SK-N-SH treated with all-trans-retinoic acid at 6 μM for 48 hours (cell line): ENCODE data around the gene QRFP.

Experiments used
- CSDC2 ChIP-seq: fragments of 250-450 bp; sonication (Bioruptor Pico); IDR thresholded peaks from 2 replicates; pipeline ENCODE4 v1.5.0; 2020; ENCODE audit warnings: mild to moderate bottlenecking, moderate library complexity
- RARB ChIP-seq: fragments of 250-450 bp; sonication (Bioruptor Pico); IDR thresholded peaks from 2 replicates; pipeline ENCODE4 v1.8.0; 2021; ENCODE audit warnings: mild to moderate bottlenecking, moderate library complexity
- TCF4 ChIP-seq: fragments of 250-450 bp; sonication (Bioruptor Pico); IDR thresholded peaks from 2 replicates; pipeline ENCODE4 v1.8.0; 2021; ENCODE audit warnings: mild to moderate bottlenecking, moderate library complexity, borderline replicate concordance
- TOX ChIP-seq: fragments of 250-450 bp; sonication (Bioruptor Pico); IDR thresholded peaks from 2 replicates; pipeline ENCODE4 v1.8.0; 2021; ENCODE audit warnings: mild to moderate bottlenecking, moderate library complexity, borderline replicate concordance
- TF ChIP-seq, protein P1 (sequence below): fragments of 250-450 bp; sonication (Bioruptor Pico); IDR thresholded peaks from 2 replicates; pipeline ENCODE4 v1.8.0; 2020; ENCODE audit warnings: mild to moderate bottlenecking, moderate library complexity, borderline replicate concordance
- TF ChIP-seq, protein P2 (sequence below): fragments of 250-450 bp; sonication (Bioruptor Pico); IDR thresholded peaks from 2 replicates; pipeline ENCODE4 v1.5.0; 2020; ENCODE audit warnings: mild to moderate bottlenecking, moderate library complexity

DNA sequence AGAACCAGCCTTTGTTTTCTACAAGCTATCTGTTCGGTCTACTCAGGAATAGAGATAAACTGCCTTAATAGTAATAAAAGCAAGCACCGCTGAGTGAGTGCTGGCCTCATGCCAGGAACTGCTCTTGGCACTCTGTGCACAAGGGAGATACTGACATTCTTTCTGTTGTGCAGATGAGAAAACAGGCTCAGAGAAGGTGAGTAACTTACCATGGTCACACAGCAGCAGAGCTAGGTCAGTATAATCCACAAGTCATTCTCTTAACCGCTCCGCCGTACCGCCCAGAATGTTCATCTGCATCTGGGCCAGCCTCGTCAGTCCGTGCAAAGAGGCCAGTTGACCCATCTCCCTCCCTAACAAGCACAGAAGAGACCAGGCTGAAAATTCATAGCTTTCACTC lies 27.4 kb downstream of the QRFP start:
- TF ChIP-seq, protein P1, sequence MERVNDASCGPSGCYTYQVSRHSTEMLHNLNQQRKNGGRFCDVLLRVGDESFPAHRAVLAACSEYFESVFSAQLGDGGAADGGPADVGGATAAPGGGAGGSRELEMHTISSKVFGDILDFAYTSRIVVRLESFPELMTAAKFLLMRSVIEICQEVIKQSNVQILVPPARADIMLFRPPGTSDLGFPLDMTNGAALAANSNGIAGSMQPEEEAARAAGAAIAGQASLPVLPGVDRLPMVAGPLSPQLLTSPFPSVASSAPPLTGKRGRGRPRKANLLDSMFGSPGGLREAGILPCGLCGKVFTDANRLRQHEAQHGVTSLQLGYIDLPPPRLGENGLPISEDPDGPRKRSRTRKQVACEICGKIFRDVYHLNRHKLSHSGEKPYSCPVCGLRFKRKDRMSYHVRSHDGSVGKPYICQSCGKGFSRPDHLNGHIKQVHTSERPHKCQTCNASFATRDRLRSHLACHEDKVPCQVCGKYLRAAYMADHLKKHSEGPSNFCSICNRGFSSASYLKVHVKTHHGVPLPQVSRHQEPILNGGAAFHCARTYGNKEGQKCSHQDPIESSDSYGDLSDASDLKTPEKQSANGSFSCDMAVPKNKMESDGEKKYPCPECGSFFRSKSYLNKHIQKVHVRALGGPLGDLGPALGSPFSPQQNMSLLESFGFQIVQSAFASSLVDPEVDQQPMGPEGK (CRISPR knock-in tag): no peak
- TF ChIP-seq, protein P2, sequence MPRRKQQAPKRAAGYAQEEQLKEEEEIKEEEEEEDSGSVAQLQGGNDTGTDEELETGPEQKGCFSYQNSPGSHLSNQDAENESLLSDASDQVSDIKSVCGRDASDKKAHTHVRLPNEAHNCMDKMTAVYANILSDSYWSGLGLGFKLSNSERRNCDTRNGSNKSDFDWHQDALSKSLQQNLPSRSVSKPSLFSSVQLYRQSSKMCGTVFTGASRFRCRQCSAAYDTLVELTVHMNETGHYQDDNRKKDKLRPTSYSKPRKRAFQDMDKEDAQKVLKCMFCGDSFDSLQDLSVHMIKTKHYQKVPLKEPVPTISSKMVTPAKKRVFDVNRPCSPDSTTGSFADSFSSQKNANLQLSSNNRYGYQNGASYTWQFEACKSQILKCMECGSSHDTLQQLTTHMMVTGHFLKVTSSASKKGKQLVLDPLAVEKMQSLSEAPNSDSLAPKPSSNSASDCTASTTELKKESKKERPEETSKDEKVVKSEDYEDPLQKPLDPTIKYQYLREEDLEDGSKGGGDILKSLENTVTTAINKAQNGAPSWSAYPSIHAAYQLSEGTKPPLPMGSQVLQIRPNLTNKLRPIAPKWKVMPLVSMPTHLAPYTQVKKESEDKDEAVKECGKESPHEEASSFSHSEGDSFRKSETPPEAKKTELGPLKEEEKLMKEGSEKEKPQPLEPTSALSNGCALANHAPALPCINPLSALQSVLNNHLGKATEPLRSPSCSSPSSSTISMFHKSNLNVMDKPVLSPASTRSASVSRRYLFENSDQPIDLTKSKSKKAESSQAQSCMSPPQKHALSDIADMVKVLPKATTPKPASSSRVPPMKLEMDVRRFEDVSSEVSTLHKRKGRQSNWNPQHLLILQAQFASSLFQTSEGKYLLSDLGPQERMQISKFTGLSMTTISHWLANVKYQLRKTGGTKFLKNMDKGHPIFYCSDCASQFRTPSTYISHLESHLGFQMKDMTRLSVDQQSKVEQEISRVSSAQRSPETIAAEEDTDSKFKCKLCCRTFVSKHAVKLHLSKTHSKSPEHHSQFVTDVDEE (CRISPR knock-in tag): no peak
- TF ChIP-seq CSDC2 (CRISPR knock-in tag) (no peak), TOX (CRISPR knock-in tag) (no peak), TCF4 (CRISPR knock-in tag) (no peak), RARB (CRISPR knock-in tag) (no peak)
